ENCODE measurements around the gene PTPN2. TPM values are rescaled to one million over a fixed set of nuclear protein-coding genes. Genes with fewer than 3 reads are reported as not detected.
"Not testable (repeated sequence)": the region's sequence is repeated elsewhere in the genome, so short reads cannot be mapped to it uniquely, and the experiment has no call there.

The PTPN2 gene
- total RNA-seq, 1 donor from 2014 or later: 38.5 TPM

GRCh38 chr18:12776821-12777471, 107.1 kb downstream of the PTPN2 start:
- no peak for DNase-seq (ENCODE audit: low read depth)

GRCh38 chr18:12776415-12776814, 107.6 kb downstream of the PTPN2 start:
- DNase-seq (ENCODE audit: low read depth): not testable (repeated sequence)

GRCh38 chr18:12774982-12775381, 109.1 kb downstream of the PTPN2 start:
- no peak for DNase-seq (ENCODE audit: low read depth)

DNA sequence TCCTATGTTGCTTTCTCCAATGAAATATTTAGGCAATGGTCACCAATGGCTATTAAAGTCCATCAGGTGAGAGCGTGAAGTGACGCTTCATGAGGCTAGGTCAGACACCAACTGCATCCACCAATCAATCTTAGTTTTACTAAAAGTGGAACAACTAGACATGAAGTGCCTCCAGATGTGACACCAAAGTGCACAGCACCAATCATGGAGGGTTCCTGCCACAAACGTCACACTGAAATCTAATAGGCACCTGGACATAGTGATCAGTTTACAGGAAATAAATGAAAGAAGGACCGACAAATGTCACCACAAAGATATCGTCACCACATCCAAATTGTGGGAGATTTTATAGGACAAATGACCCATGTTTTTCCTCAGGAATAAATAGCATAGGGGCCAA, 110.7 kb downstream of the PTPN2 start:
- DNase-seq (ENCODE audit: low read depth): no peak

GRCh38 chr18:12772111-12772510, 111.9 kb downstream of the PTPN2 start:
- DNase-seq (ENCODE audit: low read depth): no peak

DNA sequence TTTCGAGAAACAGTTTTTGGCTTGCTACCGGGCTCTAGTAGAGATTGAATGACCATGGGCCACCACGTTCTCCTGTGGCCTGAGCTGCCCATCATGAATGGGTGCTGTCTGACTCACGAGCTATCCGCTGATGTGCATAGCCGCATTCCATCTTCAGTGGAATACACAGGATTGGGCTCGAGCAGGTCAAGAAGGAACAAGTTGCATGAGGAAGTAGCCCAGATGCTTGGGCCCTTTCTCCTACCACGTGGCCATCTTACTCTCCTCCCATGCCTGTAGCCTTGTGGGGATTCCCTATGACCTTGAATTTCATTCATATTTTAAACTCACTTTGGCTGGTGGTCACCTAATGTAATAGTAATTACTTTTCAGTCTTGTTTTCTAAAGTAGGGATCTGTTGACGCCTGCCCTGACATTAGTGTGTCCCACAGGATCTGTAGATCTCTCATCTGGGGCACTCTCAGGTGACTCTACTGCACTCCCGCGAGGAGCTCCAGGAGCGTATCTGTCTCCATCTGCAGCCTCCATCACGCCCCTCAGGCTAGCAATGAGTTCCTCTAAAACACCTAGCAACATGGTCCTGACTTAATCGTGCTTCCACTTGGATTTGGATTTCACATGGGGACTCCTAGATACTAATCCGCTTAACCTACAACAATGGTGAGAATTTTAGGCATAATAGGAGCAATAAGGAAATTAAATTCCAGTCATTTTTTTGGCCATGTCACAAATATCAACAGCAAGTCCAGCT, 113.4 kb downstream of the PTPN2 start:
- no peak for DNase-seq (ENCODE audit: low read depth)

- peak; percentile 33 for DNase-seq (ENCODE audit: low read depth)
Observed at GRCh38 chr18:12769644-12770440, 114.2 kb downstream of the PTPN2 start.

- no peak for DNase-seq (ENCODE audit: low read depth)
Observed at GRCh38 chr18:12769136-12769535, 114.9 kb downstream of the PTPN2 start.

DNA sequence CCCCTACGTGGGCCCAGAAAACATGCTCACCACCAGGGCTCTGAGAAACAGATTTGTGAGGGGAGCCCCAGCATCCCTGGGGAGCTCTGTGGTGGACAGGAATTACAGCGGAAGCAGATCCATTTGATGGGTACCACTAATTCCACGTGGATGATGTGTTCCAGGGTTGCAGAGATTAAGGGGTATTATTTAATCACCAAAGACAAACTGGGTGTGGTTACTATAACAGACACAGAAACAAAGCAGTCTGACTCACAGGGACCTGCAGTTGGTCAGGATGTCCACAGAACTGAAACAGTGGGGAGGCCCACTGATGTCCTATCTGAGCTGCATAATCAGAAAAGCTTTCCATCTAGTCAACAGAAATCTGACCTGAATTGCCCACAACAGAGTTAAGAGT, 115.4 kb downstream of the PTPN2 start:
- DNase-seq (ENCODE audit: low read depth): peak; percentile 45

GRCh38 chr18:12767580-12768155, 116.4 kb downstream of the PTPN2 start:
- DNase-seq (ENCODE audit: low read depth): no peak

- DNase-seq (ENCODE audit: low read depth): no peak
Observed at GRCh38 chr18:12766986-12767433, 117.0 kb downstream of the PTPN2 start.

DNA sequence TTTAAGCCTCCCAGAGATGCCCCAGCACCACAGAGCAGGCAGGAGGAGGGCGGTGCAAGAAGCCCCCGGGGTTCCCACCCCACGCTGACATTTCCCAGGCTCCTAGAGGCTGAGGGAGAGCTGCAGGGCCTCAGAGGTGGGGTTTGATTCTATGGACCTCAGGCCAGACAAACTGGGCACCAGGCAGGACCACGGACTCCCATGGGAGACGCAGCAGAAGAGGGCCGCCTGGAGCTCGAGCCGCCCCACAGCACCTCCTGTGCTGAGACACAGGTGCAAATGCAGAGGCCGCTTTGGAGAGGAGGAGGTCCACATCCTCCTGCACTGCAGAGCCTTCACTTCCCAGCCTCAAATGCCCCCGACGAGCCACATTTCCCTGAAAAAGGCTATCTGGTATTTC, 118.5 kb downstream of the PTPN2 start:
- DNase-seq (ENCODE audit: low read depth): no peak

DNA sequence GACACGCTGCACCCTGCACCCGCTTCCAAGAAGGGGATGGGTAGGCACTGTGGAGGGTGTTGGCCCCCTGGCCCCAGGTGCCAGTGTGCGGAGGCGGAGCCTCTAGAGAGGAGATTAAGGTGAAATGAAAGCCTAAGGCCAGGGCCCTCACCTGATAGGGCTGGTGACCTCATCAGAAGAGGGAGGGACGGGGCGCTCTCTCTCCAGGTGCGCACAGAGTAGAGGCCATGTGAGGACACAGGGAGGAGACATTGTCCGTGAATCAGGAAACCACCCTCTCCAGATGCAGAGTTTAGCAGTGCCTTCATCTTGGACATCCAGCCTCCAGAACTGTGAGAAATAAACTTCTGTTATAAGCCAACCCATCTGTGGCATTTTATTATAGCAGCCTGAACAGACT, 118.9 kb downstream of the PTPN2 start:
- DNase-seq (ENCODE audit: low read depth): no peak

DNA sequence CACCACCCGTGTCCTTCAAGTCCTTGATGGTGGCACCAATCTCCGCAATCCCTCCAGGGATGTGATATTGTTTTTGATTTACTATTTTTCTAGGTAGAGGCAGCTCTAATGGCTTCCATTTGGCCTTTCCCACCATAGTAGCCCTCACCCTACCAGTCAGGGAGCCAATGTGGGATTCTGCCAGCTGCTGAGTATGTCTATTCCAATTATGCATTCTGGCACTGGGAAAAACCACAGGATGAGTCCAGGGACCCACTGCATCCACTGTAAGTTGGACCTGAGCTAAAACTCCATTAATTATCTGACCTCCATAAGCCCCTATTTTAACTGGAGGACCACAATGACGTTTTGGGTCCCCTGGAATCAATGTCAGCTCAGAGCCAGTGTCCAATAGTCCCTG, 125.5 kb downstream of the PTPN2 start:
- DNase-seq (ENCODE audit: low read depth): peak; percentile 76

DNA sequence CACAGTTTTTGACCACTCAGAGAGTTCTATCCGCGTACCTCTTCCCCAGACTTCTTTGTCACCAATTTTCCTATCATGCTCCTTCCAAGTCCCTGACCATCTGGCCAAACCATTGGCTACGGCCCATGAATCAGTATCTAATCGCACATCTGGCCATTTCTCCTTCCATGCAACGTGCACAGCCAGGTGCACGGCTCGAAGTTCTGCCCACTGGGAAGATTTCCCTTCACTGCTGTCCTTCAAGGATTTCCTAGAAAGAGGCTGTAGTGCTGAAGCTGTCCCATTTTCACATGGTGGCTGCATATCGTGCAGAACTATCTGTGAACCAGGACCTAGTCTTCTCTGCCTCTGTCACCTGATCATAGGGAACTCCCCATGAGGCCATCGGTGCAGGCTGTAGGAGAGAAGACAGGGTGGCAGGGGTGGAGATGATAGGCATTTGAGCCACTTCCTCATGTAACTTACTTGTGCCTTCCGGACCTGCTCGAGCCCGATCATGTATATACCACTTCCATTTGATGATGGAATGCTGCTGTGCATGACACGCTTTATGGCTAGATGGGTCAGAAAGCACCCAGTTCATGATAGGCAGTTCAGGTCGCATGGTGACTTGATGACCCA, 127.3 kb downstream of the PTPN2 start:
- not testable (repeated sequence) for DNase-seq (ENCODE audit: low read depth)

- not testable (repeated sequence) for DNase-seq (ENCODE audit: low read depth)
Observed at GRCh38 chr18:12755606-12756005, 128.4 kb downstream of the PTPN2 start.

- no peak for DNase-seq (ENCODE audit: low read depth)
Observed at GRCh38 chr18:12754511-12754910, 129.5 kb downstream of the PTPN2 start.

DNA sequence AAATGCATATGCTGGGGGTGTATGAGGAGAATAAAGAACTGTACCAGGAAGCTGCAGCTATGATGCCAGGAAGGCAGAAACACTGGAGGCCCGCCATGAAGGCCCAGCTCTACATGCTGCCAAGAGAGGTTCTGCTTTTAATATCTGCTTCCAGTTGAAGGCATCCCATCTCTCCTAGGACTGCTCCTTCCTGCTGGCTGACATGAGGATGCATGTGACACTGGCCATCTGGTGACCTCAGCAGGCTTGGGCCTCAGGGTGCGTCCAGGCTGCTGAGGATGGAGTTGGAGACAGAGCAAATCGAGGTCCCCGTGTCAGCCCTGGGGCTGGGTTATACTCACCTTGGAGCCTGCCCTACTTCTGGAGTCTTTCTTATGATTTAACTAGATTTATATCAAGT, 132.1 kb downstream of the PTPN2 start:
- DNase-seq (ENCODE audit: low read depth): peak; percentile 15

GRCh38 chr18:12751503-12751884, 132.5 kb downstream of the PTPN2 start:
- DNase-seq (ENCODE audit: low read depth): no peak

DNA sequence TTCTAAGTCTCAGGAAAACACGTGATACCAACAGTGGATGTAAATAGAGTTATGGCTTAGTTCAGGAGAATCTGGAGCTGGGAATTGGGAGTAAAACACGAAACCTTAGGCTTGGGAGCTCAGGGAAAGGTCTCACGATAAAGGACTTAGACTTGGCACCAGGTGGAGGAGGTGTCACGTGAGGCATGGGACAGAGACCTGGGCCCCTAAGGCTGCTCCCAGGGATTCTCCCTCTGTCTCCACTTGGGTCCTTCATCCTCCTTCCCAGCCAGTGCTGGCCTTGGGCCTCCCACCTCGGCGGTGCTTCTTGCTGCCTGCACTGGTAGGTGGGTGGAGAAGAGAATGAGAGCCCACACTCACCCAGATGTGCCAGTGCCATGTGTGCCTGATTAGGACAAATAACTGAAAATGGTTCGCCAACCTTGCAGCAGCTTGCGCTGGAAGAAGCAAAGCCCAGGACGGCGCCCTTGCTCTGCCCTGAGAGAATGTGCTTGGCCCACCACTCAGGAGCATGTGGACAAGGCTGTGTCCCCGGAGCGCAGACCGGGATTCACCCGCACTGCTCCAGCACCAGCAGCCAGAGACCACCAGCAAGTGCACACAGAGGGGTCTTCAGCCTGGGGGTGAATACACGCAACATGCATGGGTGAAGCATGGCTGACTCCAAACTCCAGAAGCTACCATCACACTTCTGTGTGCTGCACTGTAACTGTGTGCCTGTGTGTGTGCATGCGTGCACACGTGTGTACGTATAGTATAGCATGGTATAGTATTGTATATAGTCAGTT, 133.1 kb downstream of the PTPN2 start:
- DNase-seq (ENCODE audit: low read depth): no peak
